HG02678 (cell line): ENCODE measurements around the gene SIX5.
"Not testable (repeated sequence)": the region's sequence is repeated elsewhere in the genome, so short reads cannot be mapped to it uniquely, and the experiment has no call there.

Experiments used
- ATAC-seq: cut with Tn5 transposase; IDR thresholded peaks from one replicate; pipeline ENCODE4 v1.9.1; 2021; ENCODE audit warnings: mild to moderate bottlenecking, moderate library complexity; ENCODE audit not compliant: unreplicated experiment

Gene SIX5

GRCh38 chr19:45768984-45769782 lies at the start of gene SIX5:
TSS of gene SIX5 (minus strand) at chr19:45769252. CDS start at chr19:45768844, 408 bp downstream.
- ATAC-seq: peak; percentile 59

- no peak for ATAC-seq
Measured at GRCh38 chr19:45817725-45818301, 48.8 kb upstream of the SIX5 start.

- peak; percentile 81 for ATAC-seq
Measured at GRCh38 chr19:45817010-45817724, 48.1 kb upstream of the SIX5 start.

GRCh38 chr19:45816236-45817009 lies 47.4 kb upstream of the SIX5 start:
- no peak for ATAC-seq

GRCh38 chr19:45815481-45816216 lies 46.6 kb upstream of the SIX5 start:
- no peak for ATAC-seq

GRCh38 chr19:45814851-45815480 lies 45.9 kb upstream of the SIX5 start, which contains the start of gene RSPH6A:
TSS of gene RSPH6A (minus strand) at chr19:45815308. CDS start at chr19:45815176, 132 bp downstream.
- no peak for ATAC-seq

- no peak for ATAC-seq
Measured at GRCh38 chr19:45814166-45814780, 45.2 kb upstream of the SIX5 start.

- no peak for ATAC-seq
Measured at GRCh38 chr19:45812297-45812696, 43.2 kb upstream of the SIX5 start.

GRCh38 chr19:45809643-45810159 lies 40.6 kb upstream of the SIX5 start:
- ATAC-seq: no peak

- ATAC-seq: no peak
Measured at GRCh38 chr19:45805719-45806118, 36.7 kb upstream of the SIX5 start.

- no peak for ATAC-seq
Measured at GRCh38 chr19:45804959-45805230, 35.8 kb upstream of the SIX5 start.

- no peak for ATAC-seq
Measured at GRCh38 chr19:45804140-45804958, 35.3 kb upstream of the SIX5 start.

- ATAC-seq: no peak
Measured at GRCh38 chr19:45801603-45802175, 32.6 kb upstream of the SIX5 start.

GRCh38 chr19:45800070-45800553 lies 31.1 kb upstream of the SIX5 start:
- no peak for ATAC-seq

GRCh38 chr19:45799541-45799940 lies 30.5 kb upstream of the SIX5 start:
- not testable (repeated sequence) for ATAC-seq

- no peak for ATAC-seq
Measured at GRCh38 chr19:45798995-45799517, 30.0 kb upstream of the SIX5 start.

- no peak for ATAC-seq
Measured at GRCh38 chr19:45794627-45795026, 25.6 kb upstream of the SIX5 start.

- ATAC-seq: no peak
Measured at GRCh38 chr19:45793876-45794275, 24.8 kb upstream of the SIX5 start.
